HCT116 (cell line): ENCODE data around the gene SLC12A8. TPM values are rescaled to one million over a fixed set of nuclear protein-coding genes. Genes with fewer than 3 reads are reported as not detected.

Experiments
- ATAC-seq: fragments of 200-7000 bp; cut with Tn5 transposase; 2 replicates; pipeline ENCODE4 v1.9.1; 2020; ENCODE audit warnings: mild to moderate bottlenecking, moderate library complexity
- BruUV-seq: library from RNA; stranded (reverse); fragments of 400-500 nt; replicated peaks from 2 replicates; lab custom pipeline; 2021; lab: Mats Ljungman, UMichigan
- CTCF ChIA-PET: fragments of 300-600 bp; sonication (Branson Sonifier 250); formaldehyde crosslinking; loops from one replicate; lab custom pipeline; 2021; ENCODE audit warnings: antibody characterized with exemption; lab: Charles Lee
- POLR2A ChIA-PET: fragments of 300-600, 350-600 bp; sonication (Branson Sonifier 250); formaldehyde crosslinking; loops from one replicate; lab custom pipeline; 2021; ENCODE audit warnings: antibody characterized with exemption; lab: Charles Lee
- RAD21 ChIA-PET, 2 experiments: fragments of 300-600 bp; sonication (Branson Sonifier 250); formaldehyde crosslinking; loops; one replicate each; lab custom pipeline; 2023; ENCODE audit warnings: low total read pairs in 2 of 2; ENCODE audit not compliant: uncharacterized antibody in 2 of 2, unreplicated experiment in 2 of 2, low non-redundant PET in 1 of 2; lab: Charles Lee
- DNase-seq: peaks from one replicate; pipeline ENCODE4 v3.0.0-alpha.2; 2010; ENCODE audit warnings: low read depth, low spot score
- H2AFZ ChIP-seq: fragments of 200-600 bp; shearing (Covaris generic), sonication (generic); 2 replicates; pipeline ENCODE4 v1.6.1; 2017; ENCODE audit warnings: low read depth, mixed run types, mixed read lengths, antibody characterized with exemption, low read length; ENCODE audit not compliant: poor library complexity, severe bottlenecking
- H3K27ac ChIP-seq: 2 replicates; pipeline ENCODE4 v1.5.1; 2012; ENCODE audit warnings: low read depth, low read length
- H3K27me3 ChIP-seq: fragments of 200-600 bp; sonication (generic); 2 replicates; pipeline ENCODE4 v1.6.1; 2016; ENCODE audit warnings: mixed run types, low read length, mixed read lengths; ENCODE audit not compliant: insufficient read depth
- H3K36me3 ChIP-seq, 2 experiments: fragments of 200-500 bp in 1 of 2; fragments of 200-600 bp in 1 of 2; sonication (Bioruptor generic) in 1 of 2; sonication (generic) in 1 of 2; 2 replicates each; pipeline versions ENCODE4 v1.5.1 to v1.6.1; 2014 to 2016; ENCODE audit warnings: low read length in 2 of 2, inconsistent platforms in 1 of 2, mixed read lengths in 1 of 2, mixed run types in 1 of 2; ENCODE audit not compliant: insufficient read depth in 2 of 2, control insufficient read depth in 1 of 2
- H3K4me1 ChIP-seq, 2 experiments: fragments of 200-600 bp in 1 of 2; sonication (generic) in 1 of 2; 2 replicates each; pipeline versions ENCODE4 v1.5.1 to v1.6.1; 2012 to 2017; ENCODE audit warnings: low read length in 2 of 2, inconsistent platforms in 1 of 2, mild to moderate bottlenecking in 1 of 2, mixed read lengths in 1 of 2, mixed run types in 1 of 2, moderate library complexity in 1 of 2; ENCODE audit not compliant: insufficient read depth in 2 of 2, control insufficient read depth in 1 of 2
- H3K4me2 ChIP-seq: fragments of 200-600 bp; sonication (generic); 2 replicates; pipeline ENCODE4 v1.6.1; 2017; ENCODE audit warnings: mixed run types, low read length, mixed read lengths
- H3K4me3 ChIP-seq, 2 experiments: fragments of 200-600 bp in 1 of 2; sonication (generic) in 1 of 2; replicated peaks in 1 of 2; 2 replicates each; pipeline ENCODE4 v1.5.1; 2011 to 2016; ENCODE audit warnings: low read length in 2 of 2, control low read depth in 1 of 2, low read depth in 1 of 2, mild to moderate bottlenecking in 1 of 2, mixed read lengths in 1 of 2, mixed run types in 1 of 2
- H3K79me2 ChIP-seq: fragments of 200-600 bp; sonication (generic); 2 replicates; pipeline ENCODE4 v1.6.1; 2017; ENCODE audit warnings: mild to moderate bottlenecking, mixed run types, low read length, moderate library complexity, mixed read lengths; ENCODE audit not compliant: insufficient read depth
- H3K9ac ChIP-seq: fragments of 200-600 bp; sonication (generic); 2 replicates; pipeline ENCODE4 v1.6.1; 2016; ENCODE audit warnings: low read length, mixed read lengths
- H3K9me2 ChIP-seq: fragments of 200-600 bp; sonication (generic), shearing (Covaris generic); 2 replicates; pipeline ENCODE4 v1.6.1; 2017; ENCODE audit warnings: mixed run types, mild to moderate bottlenecking, moderate library complexity; ENCODE audit not compliant: insufficient read depth
- H3K9me3 ChIP-seq, 2 experiments: fragments of 200-500 bp in 1 of 2; fragments of 200-600 bp in 1 of 2; sonication (Bioruptor generic) in 1 of 2; sonication (generic) in 1 of 2; 2 replicates each; pipeline ENCODE4 v1.6.1; 2014 to 2017; ENCODE audit warnings: low read length in 2 of 2, mixed read lengths in 2 of 2, inconsistent platforms in 1 of 2, low read depth in 1 of 2, mild to moderate bottlenecking in 1 of 2, mixed run types in 1 of 2, moderate library complexity in 1 of 2; ENCODE audit not compliant: control insufficient read depth in 1 of 2, insufficient read depth in 1 of 2
- H4K20me1 ChIP-seq: fragments of 200-600 bp; sonication (generic), shearing (Covaris generic); 2 replicates; pipeline ENCODE4 v1.6.1; 2017; ENCODE audit warnings: mixed run types, mild to moderate bottlenecking, moderate library complexity; ENCODE audit not compliant: insufficient read depth
- ELF1 ChIP-seq: IDR thresholded peaks from 2 replicates; pipeline ENCODE4 v1.6.1; 2012; ENCODE audit warnings: low read depth, borderline replicate concordance
- EZH2phosphoT487 ChIP-seq: fragments of 200-600 bp; IDR thresholded peaks from 2 replicates; pipeline ENCODE4 v1.6.1; 2018; ENCODE audit warnings: antibody characterized with exemption, borderline replicate concordance
- JUND ChIP-seq: IDR thresholded peaks from 2 replicates; pipeline ENCODE4 v1.6.1; 2012
- POLR2A ChIP-seq: IDR thresholded peaks from 2 replicates; pipeline ENCODE4 v1.7.0; 2011; ENCODE audit warnings: borderline replicate concordance; ENCODE audit not compliant: insufficient read depth, insufficient read length; ENCODE audit errors: extremely low read depth
- POLR2AphosphoS5 ChIP-seq: IDR thresholded peaks from 2 replicates; pipeline ENCODE4 v1.6.1; 2011; ENCODE audit warnings: mild to moderate bottlenecking, low read depth, low read length, moderate library complexity
- TCF7L2 ChIP-seq: IDR thresholded peaks from 2 replicates; pipeline ENCODE4 v1.7.0; 2011; ENCODE audit warnings: borderline replicate concordance, inconsistent platforms; ENCODE audit not compliant: insufficient read depth, insufficient read length; ENCODE audit errors: extremely low read depth
- ZBTB33 ChIP-seq: IDR thresholded peaks from 2 replicates; pipeline ENCODE4 v1.6.1; 2011; ENCODE audit warnings: mild to moderate bottlenecking, low read length, moderate library complexity; ENCODE audit not compliant: insufficient replicate concordance; ENCODE audit errors: extremely low read depth
- intact Hi-C: fragments of 100-400 bp; cut with micrococcal nuclease; formaldehyde crosslinking; loops from 2 replicates; pipeline ENCODE4 v1.10.0; 2022
- total RNA-seq: library from RNA; stranded (reverse); gene quantifications from one replicate; pipeline ENCODE4 v1.2.1, GENCODE V29; 2021; ENCODE audit not compliant: unreplicated experiment

The SLC12A8 gene
- total RNA-seq, 1 experiment from 2014 or later = 19.9 TPM

- Histone ChIP-seq H3K9me3 (no peaks in the 10 kb centered on the region), H3K4me2 (no peak overlapping the region), H4K20me1 (no peaks in the 10 kb centered on the region), H3K9ac (no peak overlapping the region), H3K4me1 (no peaks in the 10 kb centered on the region), H2AFZ (no peak overlapping the region), H3K9me2 (no peaks in the 10 kb centered on the region), H3K4me3 (no peak overlapping the region), H3K79me2 (no peaks in the 10 kb centered on the region), H3K27me3 (no peaks in the 10 kb centered on the region), H3K36me3 (no peaks in the 10 kb centered on the region), H3K27ac (no peak overlapping the region)
- ChIA-PET POLR2A (no interaction called here), CTCF (no interaction called here), RAD21 (no interaction called here)
- TF ChIP-seq ZBTB33 (no peak), POLR2A (no peak), POLR2AphosphoS5 (no peak), EZH2phosphoT487 (no peak), JUND (no peak), ELF1 (no peak), TCF7L2 (no peak)
- DNase-seq (no peak), ATAC-seq (no peak)
- BruUV-seq = no TSS peak
- intact Hi-C loops = no loop called here
Measured at GRCh38 chr3:125098611-125099291, 113.8 kb downstream of the SLC12A8 start.
